ENCODE results near the gene ZNF664.

- TF ChIP-seq CTCF (IDR thresholded peaks at IDR 0.05 in 2 of 3, conservative IDR thresholded peaks at IDR 0.05 in 1 of 3; ENCODE audit: control insufficient read depth in 2 of 3, extremely low read depth in 1 of 3, insufficient read depth in 1 of 3, low read depth in 3 of 3, low read length in 3 of 3) (no peak), ZBED1 (IDR thresholded peaks at IDR 0.05; ENCODE audit: borderline replicate concordance) (no peak), NR2C2 (IDR thresholded peaks at IDR 0.05; ENCODE audit: borderline replicate concordance, control insufficient read depth, insufficient read length, low read depth) (no peak), PML (IDR thresholded peaks at IDR 0.05; ENCODE audit: low read length) (no peak), CEBPB (IDR thresholded peaks at IDR 0.05; ENCODE audit: borderline replicate concordance in 1 of 2, low read depth in 2 of 2, low read length in 2 of 2) (no peak), MXI1 (IDR thresholded peaks at IDR 0.05; ENCODE audit: low read depth, low read length) (no peak), POLR2AphosphoS5 (IDR thresholded peaks at IDR 0.05; ENCODE audit: low read length) (no peak), EZH2 (IDR thresholded peaks at IDR 0.05; ENCODE audit: borderline replicate concordance, control insufficient read depth, low read depth, low read length) (no peak)
Observed at GRCh38 chr12:124008595-124008994, 35.6 kb downstream of the ZNF664 start.

All from GM12878 (cell line).